Activated B cell treated with CpG ODN at 0.5 μM for 24 hours (primary cell): Measurements from ENCODE around the gene TEX48. TPM values are rescaled to one million over a fixed set of nuclear protein-coding genes. Genes with fewer than 3 reads are reported as not detected.

Source experiments
- ATAC-seq: fragments of 200-7000 bp; cut with Tn5 transposase; one replicate; pipeline ENCODE4 v1.10.0; 2021; ENCODE audit warnings: low read depth, mild to moderate bottlenecking, moderate library complexity
- CTCF ChIA-PET: fragments of 350-600 bp; sonication (Branson Sonifier 250); formaldehyde crosslinking; loops from one replicate; lab custom pipeline; 2021; ENCODE audit warnings: antibody characterized with exemption; lab: Charles Lee
- POLR2A ChIA-PET: fragments of 350-600 bp; sonication (Branson Sonifier 250); formaldehyde crosslinking; loops from one replicate; lab custom pipeline; 2021; ENCODE audit warnings: antibody characterized with exemption; lab: Charles Lee
- DNase-seq: peaks from one replicate; pipeline ENCODE4 v3.0.0; 2022
- H3K27ac Mint-ChIP-seq: one replicate; pipeline ENCODE4 v1.8.0; 2020; ENCODE audit warnings: mixed read lengths
- H3K27me3 Mint-ChIP-seq: one replicate; pipeline ENCODE4 v1.8.0; 2021; ENCODE audit warnings: mixed read lengths
- H3K36me3 Mint-ChIP-seq: one replicate; pipeline ENCODE4 v1.8.0; 2021; ENCODE audit warnings: low read depth, mixed read lengths
- H3K4me1 Mint-ChIP-seq: one replicate; pipeline ENCODE4 v1.8.0; 2021; ENCODE audit warnings: mixed read lengths
- H3K4me3 Mint-ChIP-seq: one replicate; pipeline ENCODE4 v1.8.0; 2020; ENCODE audit warnings: mild to moderate bottlenecking, mixed read lengths
- H3K9me3 Mint-ChIP-seq: one replicate; pipeline ENCODE4 v1.8.0; 2020; ENCODE audit warnings: mixed read lengths
- intact Hi-C: fragments of 100-400 bp; cut with micrococcal nuclease; formaldehyde crosslinking; loops from one replicate; pipeline ENCODE4 v1.15.1; 2024
- total RNA-seq: library from RNA; stranded (reverse); gene quantifications from 2 replicates; pipeline ENCODE4 v1.2.3, GENCODE V29; 2022
- TF ChIP-seq, protein P1 (sequence below): fragments of 200-600 bp; IDR thresholded peaks from one replicate; pipeline ENCODE4 v1.8.0; 2022; ENCODE audit warnings: antibody characterized with exemption, mild to moderate bottlenecking

The TEX48 gene
- total RNA-seq, 1 donor from 2014 or later, result not detected

DNA sequence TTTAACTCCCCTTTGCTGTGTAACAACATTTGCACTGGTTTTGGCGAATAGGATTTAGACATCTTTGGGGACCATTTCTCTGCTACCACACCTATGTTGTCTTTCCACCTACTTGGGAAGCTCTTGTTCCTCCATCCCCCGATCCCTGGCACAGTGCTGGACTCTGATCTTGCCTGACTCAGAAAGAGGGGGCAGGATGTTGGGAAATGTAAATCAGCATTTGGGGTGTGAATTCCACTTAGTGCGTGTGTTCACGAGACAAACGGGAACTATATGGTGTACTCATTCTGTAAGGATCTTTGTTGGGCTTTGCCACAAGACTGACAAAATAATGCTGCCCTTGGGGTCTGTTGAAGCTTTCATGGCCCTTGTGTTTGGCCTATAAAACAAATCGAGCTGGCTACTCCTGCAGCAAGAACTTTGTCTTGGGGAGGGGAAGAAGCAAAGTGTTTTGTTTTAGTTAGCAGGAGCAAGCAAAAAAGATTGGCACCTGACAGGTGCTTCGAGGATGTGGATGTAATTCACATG lies 52.4 kb downstream of the TEX48 start:
- Mint-ChIP-seq H3K4me3 (no peak overlapping the region), H3K27me3 (no peaks in the 10 kb centered on the region), H3K36me3 (peaks cover 88% of the 10 kb centered on the region), H3K27ac (no peak overlapping the region), H3K4me1 (no peaks in the 10 kb centered on the region), H3K9me3 (no peaks in the 10 kb centered on the region)
- TF ChIP-seq, protein P1, sequence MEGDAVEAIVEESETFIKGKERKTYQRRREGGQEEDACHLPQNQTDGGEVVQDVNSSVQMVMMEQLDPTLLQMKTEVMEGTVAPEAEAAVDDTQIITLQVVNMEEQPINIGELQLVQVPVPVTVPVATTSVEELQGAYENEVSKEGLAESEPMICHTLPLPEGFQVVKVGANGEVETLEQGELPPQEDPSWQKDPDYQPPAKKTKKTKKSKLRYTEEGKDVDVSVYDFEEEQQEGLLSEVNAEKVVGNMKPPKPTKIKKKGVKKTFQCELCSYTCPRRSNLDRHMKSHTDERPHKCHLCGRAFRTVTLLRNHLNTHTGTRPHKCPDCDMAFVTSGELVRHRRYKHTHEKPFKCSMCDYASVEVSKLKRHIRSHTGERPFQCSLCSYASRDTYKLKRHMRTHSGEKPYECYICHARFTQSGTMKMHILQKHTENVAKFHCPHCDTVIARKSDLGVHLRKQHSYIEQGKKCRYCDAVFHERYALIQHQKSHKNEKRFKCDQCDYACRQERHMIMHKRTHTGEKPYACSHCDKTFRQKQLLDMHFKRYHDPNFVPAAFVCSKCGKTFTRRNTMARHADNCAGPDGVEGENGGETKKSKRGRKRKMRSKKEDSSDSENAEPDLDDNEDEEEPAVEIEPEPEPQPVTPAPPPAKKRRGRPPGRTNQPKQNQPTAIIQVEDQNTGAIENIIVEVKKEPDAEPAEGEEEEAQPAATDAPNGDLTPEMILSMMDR, result no peak
- intact Hi-C loops, result no loop called here
- ChIA-PET POLR2A (interaction anchor here (0.5 to 1.0 kb wide), 3 partner anchors 9 to 42 kb away, joined by 3 to 4 read pairs (median 3); partner anchors contain the start of gene ATP6V1G1), CTCF (interaction anchor here (0.7 kb wide), 1 partner anchor 24 kb away, joined by 4 read pairs; no protein-coding TSS in a partner anchor)
- no peak for DNase-seq
- ATAC-seq, result no peak

DNA sequence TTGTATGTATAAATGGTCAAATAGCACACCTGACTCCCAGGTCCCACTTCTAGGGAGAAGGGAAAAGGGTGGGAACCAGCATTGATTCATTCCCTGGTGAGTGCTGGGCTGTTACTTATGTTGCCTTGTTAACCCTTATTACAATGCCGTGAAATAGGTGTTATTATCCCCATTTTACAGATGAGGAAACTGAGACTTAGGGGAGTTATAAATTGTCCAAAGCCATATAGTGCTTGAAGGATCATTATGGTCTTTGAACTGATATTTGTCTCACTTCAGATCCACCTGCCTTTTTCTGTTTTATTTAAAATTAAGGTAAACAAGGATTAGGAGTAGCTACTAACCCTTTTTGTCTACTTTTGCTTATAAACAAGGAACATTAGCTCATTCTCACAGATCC lies 54.4 kb downstream of the TEX48 start:
- ATAC-seq (no peak), DNase-seq (no peak)
- POLR2A ChIA-PET, result no interaction called here
- intact Hi-C loops, result no loop called here
- H3K27me3 Mint-ChIP-seq, result no peaks in the 10 kb centered on the region
- peaks cover 85% of the 10 kb centered on the region for H3K36me3 Mint-ChIP-seq
- TF ChIP-seq, protein P1, result no peak
- H3K4me3 Mint-ChIP-seq, result no peak overlapping the region
- CTCF ChIA-PET, result interaction anchor here (1.1 kb wide), 1 partner anchor 89 kb away, joined by 4 read pairs; no protein-coding TSS in a partner anchor
- H3K9me3 Mint-ChIP-seq, result no peaks in the 10 kb centered on the region
- peaks cover 3% of the 10 kb centered on the region for H3K4me1 Mint-ChIP-seq
- no peak overlapping the region for H3K27ac Mint-ChIP-seq

DNA sequence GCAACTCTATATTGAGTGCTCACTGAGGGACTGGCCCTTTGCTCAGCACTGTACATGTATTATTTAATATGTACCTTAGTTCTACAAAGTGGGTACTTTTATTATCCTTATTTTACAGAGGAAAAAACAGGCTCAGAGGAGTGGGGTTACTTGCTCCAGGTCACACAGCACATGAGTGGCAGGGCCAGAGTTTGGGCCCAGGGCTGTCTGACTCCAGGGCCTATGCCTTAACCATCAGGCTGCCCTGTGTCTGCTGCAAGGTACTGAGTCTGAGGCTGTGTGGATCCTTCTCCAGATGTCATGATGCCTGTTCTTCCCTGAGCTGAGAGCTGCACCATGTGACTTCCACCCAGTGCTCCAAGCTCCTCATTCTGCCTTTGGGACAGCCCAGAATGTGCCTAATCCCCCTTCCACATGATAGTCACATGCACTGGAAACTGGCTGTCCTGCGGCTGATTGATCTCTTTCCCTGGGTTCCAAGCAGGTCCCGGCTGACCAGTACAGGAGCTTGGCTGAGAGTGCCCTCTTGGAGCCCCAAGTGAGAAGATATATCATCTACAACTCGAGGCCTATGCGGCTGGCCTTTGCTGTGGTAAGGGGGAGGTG lies 55.5 kb downstream of the TEX48 start:
- Mint-ChIP-seq H3K9me3 (no peaks in the 10 kb centered on the region), H3K27ac (no peak overlapping the region), H3K36me3 (peaks cover 85% of the 10 kb centered on the region), H3K4me3 (no peak overlapping the region), H3K4me1 (peaks cover 8% of the 10 kb centered on the region), H3K27me3 (no peaks in the 10 kb centered on the region)
- CTCF ChIA-PET, result no interaction called here
- DNase-seq, result no peak
- intact Hi-C loops, result no loop called here
- POLR2A ChIA-PET, result no interaction called here
- TF ChIP-seq, protein P1, result no peak
- no peak for ATAC-seq

DNA sequence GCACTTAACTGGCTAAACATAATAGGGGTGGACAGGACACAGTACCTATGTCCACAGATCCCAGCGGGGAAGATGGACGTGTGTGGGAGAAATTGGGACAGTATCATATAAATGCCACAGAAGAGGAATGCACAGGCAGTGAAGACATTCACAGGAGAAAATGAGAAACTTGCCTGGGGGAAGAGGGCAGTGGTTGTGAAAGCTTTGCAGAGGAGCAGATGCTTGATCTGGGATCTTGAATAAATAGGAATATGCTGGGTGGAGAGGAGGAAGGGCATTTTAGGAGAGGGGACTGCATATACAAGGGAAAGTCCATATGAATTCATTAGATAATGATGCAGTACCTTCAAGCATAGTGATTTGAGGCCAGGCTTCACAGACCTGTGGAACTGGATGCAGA lies 57.3 kb downstream of the TEX48 start:
- peaks cover 72% of the 10 kb centered on the region for H3K36me3 Mint-ChIP-seq
- CTCF ChIA-PET, result no interaction called here
- intact Hi-C loops, result no loop called here
- TF ChIP-seq, protein P1, result no peak
- peaks cover 17% of the 10 kb centered on the region for H3K4me1 Mint-ChIP-seq
- DNase-seq (no peak), ATAC-seq (no peak)
- POLR2A ChIA-PET, result no interaction called here
- H3K27me3 Mint-ChIP-seq, result no peaks in the 10 kb centered on the region
- no peak overlapping the region for H3K4me3 Mint-ChIP-seq
- H3K9me3 Mint-ChIP-seq, result no peaks in the 10 kb centered on the region
- no peak overlapping the region for H3K27ac Mint-ChIP-seq

DNA sequence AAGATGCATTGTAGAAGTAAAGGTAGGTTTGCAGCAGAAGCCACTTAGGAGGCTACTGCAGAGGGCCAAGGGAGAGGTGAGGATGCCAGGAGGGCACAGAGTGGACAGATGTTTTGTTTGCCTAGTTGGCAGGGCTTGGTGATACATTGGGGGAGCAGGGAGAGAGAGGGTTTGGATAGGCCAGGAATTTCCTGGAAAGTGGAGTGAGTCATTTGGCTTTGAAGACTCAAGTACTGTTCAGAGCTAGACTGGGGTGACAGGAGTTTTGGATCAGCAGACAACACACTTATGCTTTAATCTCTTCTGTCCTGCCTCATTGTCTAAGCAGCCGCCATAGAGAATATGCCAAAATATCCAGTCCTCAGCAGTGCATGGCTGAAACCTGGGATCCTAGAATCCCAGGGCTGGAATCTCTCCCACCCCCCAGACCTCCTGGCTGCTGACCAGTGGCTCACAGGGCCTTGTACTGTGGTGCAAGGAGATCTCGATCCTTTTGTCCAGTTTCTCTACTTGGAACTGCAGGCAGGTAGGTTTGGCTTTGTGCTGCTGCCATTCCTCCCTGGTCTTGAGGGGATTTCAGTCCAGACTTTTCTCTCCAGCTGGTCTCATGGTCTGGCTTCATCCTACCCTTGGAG lies 59.9 kb downstream of the TEX48 start:
- peaks cover 39% of the 10 kb centered on the region for H3K4me1 Mint-ChIP-seq
- peaks cover 64% of the 10 kb centered on the region for H3K36me3 Mint-ChIP-seq
- DNase-seq, result no peak
- intact Hi-C loops, result no loop called here
- peak overlapping the region; percentile 39 for H3K27ac Mint-ChIP-seq
- POLR2A ChIA-PET, result interaction anchor here (0.6 kb wide), 1 partner anchor 29 kb away, joined by 7 read pairs; no protein-coding TSS in a partner anchor
- no peaks in the 10 kb centered on the region for H3K9me3 Mint-ChIP-seq
- no peak for ATAC-seq
- H3K4me3 Mint-ChIP-seq, result no peak overlapping the region
- TF ChIP-seq, protein P1, result no peak
- H3K27me3 Mint-ChIP-seq, result no peaks in the 10 kb centered on the region
- CTCF ChIA-PET, result interaction anchor here (1.1 to 1.4 kb wide), 3 partner anchors 30 to 187 kb away, joined by 3 to 5 read pairs (median 4); no protein-coding TSS in a partner anchor
